ENCODE measurements around the gene STYXL2.

Gene STYXL2

GRCh38 chr1:167090314-167090942, 3.4 kb upstream of the STYXL2 start, which contains the start of gene GPA33:
Gene GPA33, minus strand, starts transcription at chr1:167090377. Its CDS starts 90 bp downstream, at chr1:167090287.
- no peak for TF ChIP-seq CEBPB (IDR thresholded peaks at IDR 0.05)
- TF ChIP-seq TCF12 (IDR thresholded peaks at IDR 0.05; ENCODE audit: low read depth) = no peak
- no peak for TF ChIP-seq REST (IDR thresholded peaks at IDR 0.05; ENCODE audit: low read depth)
- no peak for TF ChIP-seq ZBTB7A (IDR thresholded peaks at IDR 0.05; ENCODE audit: low read depth)
- TF ChIP-seq MAX (IDR thresholded peaks at IDR 0.05) = no peak
- no peak for TF ChIP-seq CREB1 (IDR thresholded peaks at IDR 0.05; ENCODE audit: low read depth)

GRCh38 chr1:167092653-167093052, 1.2 kb upstream of the STYXL2 start:
- TF ChIP-seq EGR1 (IDR thresholded peaks at IDR 0.05) = no peak
- no peak for TF ChIP-seq YY1 (IDR thresholded peaks at IDR 0.05; ENCODE audit: low read depth)
- TF ChIP-seq EP300 (IDR thresholded peaks at IDR 0.05; ENCODE audit: borderline replicate concordance) = no peak
- no peak for TF ChIP-seq NFIC (IDR thresholded peaks at IDR 0.05)
- no peak for TF ChIP-seq ZBTB7A (IDR thresholded peaks at IDR 0.05; ENCODE audit: low read depth)
- TF ChIP-seq TCF12 (IDR thresholded peaks at IDR 0.05; ENCODE audit: low read depth) = no peak
- TF ChIP-seq MAX (IDR thresholded peaks at IDR 0.05) = no peak
- TF ChIP-seq USF1 (IDR thresholded peaks at IDR 0.05) = no peak
- TF ChIP-seq RAD21 (IDR thresholded peaks at IDR 0.05; ENCODE audit: low read depth) = no peak
- no peak for TF ChIP-seq CREB1 (IDR thresholded peaks at IDR 0.05; ENCODE audit: low read depth)
- TF ChIP-seq CEBPB (IDR thresholded peaks at IDR 0.05) = no peak
- no peak for TF ChIP-seq TEAD4 (IDR thresholded peaks at IDR 0.05)
- TF ChIP-seq TAF1 (IDR thresholded peaks at IDR 0.05; ENCODE audit: low read depth) = no peak
- no peak for TF ChIP-seq REST (IDR thresholded peaks at IDR 0.05; ENCODE audit: low read depth)
- TF ChIP-seq FOXM1 (IDR thresholded peaks at IDR 0.05; ENCODE audit: borderline replicate concordance, low read depth) = no peak

DNA sequence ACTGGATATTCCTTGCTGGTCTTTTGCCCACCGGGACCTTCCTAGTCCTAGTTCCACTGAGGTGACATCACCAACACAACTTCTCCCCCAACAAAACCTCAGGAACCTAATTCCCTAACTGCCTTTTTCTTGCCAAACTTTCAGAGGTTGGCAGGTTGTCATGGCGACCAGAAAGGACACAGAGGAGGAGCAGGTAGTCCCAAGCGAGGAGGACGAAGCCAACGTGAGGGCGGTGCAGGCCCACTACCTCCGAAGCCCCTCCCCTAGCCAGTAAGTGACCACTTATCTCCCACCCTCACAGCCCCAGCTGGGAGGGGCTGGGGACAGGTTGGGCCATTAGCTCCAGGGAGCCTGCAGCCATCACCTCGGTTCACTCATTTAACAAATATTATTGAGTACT, 815 bp downstream of the STYXL2 start:
- no peak for TF ChIP-seq CEBPB (IDR thresholded peaks at IDR 0.05)
- no peak for TF ChIP-seq EP300 (IDR thresholded peaks at IDR 0.05; ENCODE audit: borderline replicate concordance)
- no peak for TF ChIP-seq MAX (IDR thresholded peaks at IDR 0.05)

DNA sequence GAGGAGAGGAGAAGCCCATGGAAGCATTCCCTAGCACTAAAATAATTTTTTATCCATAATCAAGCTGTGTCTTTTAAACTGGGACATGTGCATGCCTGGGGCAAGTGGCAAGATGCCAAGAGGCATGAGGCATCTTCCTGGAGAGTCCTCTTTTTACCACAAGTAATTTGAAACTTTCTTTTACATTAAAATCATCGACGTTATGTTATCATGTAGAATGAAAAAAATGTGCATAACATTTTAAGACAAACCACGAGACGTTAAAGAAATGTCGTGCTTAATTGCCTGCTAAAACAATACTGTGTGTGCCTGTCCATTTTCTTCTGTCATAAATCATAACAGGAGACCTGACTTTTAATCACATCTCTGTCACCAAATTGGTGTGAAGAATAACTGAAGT, 1.5 kb downstream of the STYXL2 start:
- no peak for TF ChIP-seq CEBPB (IDR thresholded peaks at IDR 0.05)
- no peak for TF ChIP-seq ZBTB7A (IDR thresholded peaks at IDR 0.05; ENCODE audit: low read depth)
- no peak for TF ChIP-seq YY1 (IDR thresholded peaks at IDR 0.05; ENCODE audit: low read depth)
- TF ChIP-seq TAF1 (IDR thresholded peaks at IDR 0.05; ENCODE audit: low read depth) = no peak
- no peak for TF ChIP-seq RAD21 (IDR thresholded peaks at IDR 0.05; ENCODE audit: low read depth)
- no peak for TF ChIP-seq REST (IDR thresholded peaks at IDR 0.05; ENCODE audit: low read depth)
- no peak for TF ChIP-seq TCF12 (IDR thresholded peaks at IDR 0.05; ENCODE audit: low read depth)
- TF ChIP-seq USF1 (IDR thresholded peaks at IDR 0.05) = no peak
- no peak for TF ChIP-seq FOXM1 (IDR thresholded peaks at IDR 0.05; ENCODE audit: borderline replicate concordance, low read depth)
- no peak for TF ChIP-seq EP300 (IDR thresholded peaks at IDR 0.05; ENCODE audit: borderline replicate concordance)
- no peak for TF ChIP-seq MAX (IDR thresholded peaks at IDR 0.05)
- no peak for TF ChIP-seq CREB1 (IDR thresholded peaks at IDR 0.05; ENCODE audit: low read depth)
- no peak for TF ChIP-seq TEAD4 (IDR thresholded peaks at IDR 0.05)
- no peak for TF ChIP-seq NFIC (IDR thresholded peaks at IDR 0.05)
- TF ChIP-seq EGR1 (IDR thresholded peaks at IDR 0.05) = no peak
